Calu3 (cell line): ENCODE data around the gene TBC1D23. TPM values are rescaled to one million over a fixed set of nuclear protein-coding genes. Genes with fewer than 3 reads are reported as not detected.
"Not testable (repeated sequence)": the region's sequence is repeated elsewhere in the genome, so short reads cannot be mapped to it uniquely, and the experiment has no call there.

Experiments used
- BruUV-seq: library from RNA; stranded (reverse); fragments of 400-500 nt; replicated peaks from 2 replicates; lab custom pipeline; 2021; lab: Mats Ljungman, UMichigan
- CTCF ChIA-PET: fragments of 300-600 bp; sonication (Branson Sonifier 250); formaldehyde crosslinking; loops from one replicate; lab custom pipeline; 2022; ENCODE audit warnings: antibody characterized with exemption; lab: Charles Lee
- DNase-seq: peaks from one replicate; pipeline ENCODE4 v3.0.0; 2022
- H3K27ac Mint-ChIP-seq: one replicate; pipeline ENCODE4 v1.8.0; 2022; ENCODE audit warnings: mixed read lengths; ENCODE audit not compliant: unreplicated experiment
- H3K27me3 Mint-ChIP-seq: one replicate; pipeline ENCODE4 v1.8.0; 2022; ENCODE audit warnings: mixed read lengths; ENCODE audit not compliant: unreplicated experiment
- H3K36me3 Mint-ChIP-seq: one replicate; pipeline ENCODE4 v1.8.0; 2022; ENCODE audit warnings: mild to moderate bottlenecking, moderate library complexity, mixed read lengths; ENCODE audit not compliant: insufficient read depth, unreplicated experiment
- H3K4me1 Mint-ChIP-seq: one replicate; pipeline ENCODE4 v1.8.0; 2022; ENCODE audit warnings: mild to moderate bottlenecking, low read depth, mixed read lengths; ENCODE audit not compliant: unreplicated experiment
- H3K4me3 Mint-ChIP-seq: one replicate; pipeline ENCODE4 v1.8.0; 2022; ENCODE audit warnings: mild to moderate bottlenecking, low read depth, moderate library complexity, mixed read lengths; ENCODE audit not compliant: unreplicated experiment
- H3K9me3 Mint-ChIP-seq: one replicate; pipeline ENCODE4 v1.8.0; 2022; ENCODE audit warnings: low read depth, mixed read lengths; ENCODE audit not compliant: unreplicated experiment
- CTCF ChIP-seq: fragments of 200-600 bp; IDR thresholded peaks from one replicate; pipeline ENCODE4 v1.8.0; 2022; ENCODE audit warnings: antibody characterized with exemption; ENCODE audit not compliant: unreplicated experiment
- intact Hi-C: fragments of 100-400 bp; cut with micrococcal nuclease; formaldehyde crosslinking; loops from one replicate; pipeline ENCODE4 v1.10.0; 2022; ENCODE audit not compliant: unreplicated experiment
- total RNA-seq: library from RNA; stranded (reverse); gene quantifications from 2 replicates; pipeline ENCODE4 v1.2.3, GENCODE V29; 2022

TBC1D23 gene
- total RNA-seq, 1 experiment from 2014 or later: 26.1 TPM

- Mint-ChIP-seq H3K27ac (no peak overlapping the region), H3K27me3 (no peaks in the 10 kb centered on the region), H3K4me1 (no peaks in the 10 kb centered on the region), H3K4me3 (no peak overlapping the region), H3K36me3 (peaks cover 24% of the 10 kb centered on the region), H3K9me3 (no peaks in the 10 kb centered on the region)
- no peak for TF ChIP-seq CTCF
- CTCF ChIA-PET: no interaction called here
- BruUV-seq: no TSS peak
- intact Hi-C loops: no loop called here
- no peak for DNase-seq
Observed at GRCh38 chr3:100348727-100349126, 87.9 kb downstream of the TBC1D23 start.

- BruUV-seq, intact Hi-C loops, CTCF ChIA-PET, H3K4me3 Mint-ChIP-seq, H3K27ac Mint-ChIP-seq, H3K4me1 Mint-ChIP-seq, H3K9me3 Mint-ChIP-seq, H3K27me3 Mint-ChIP-seq, DNase-seq: not testable (repeated sequence)
- H3K36me3 Mint-ChIP-seq: peaks cover 13% of the 10 kb centered on the region
Observed at GRCh38 chr3:100351770-100352169, 91.0 kb downstream of the TBC1D23 start.

DNA sequence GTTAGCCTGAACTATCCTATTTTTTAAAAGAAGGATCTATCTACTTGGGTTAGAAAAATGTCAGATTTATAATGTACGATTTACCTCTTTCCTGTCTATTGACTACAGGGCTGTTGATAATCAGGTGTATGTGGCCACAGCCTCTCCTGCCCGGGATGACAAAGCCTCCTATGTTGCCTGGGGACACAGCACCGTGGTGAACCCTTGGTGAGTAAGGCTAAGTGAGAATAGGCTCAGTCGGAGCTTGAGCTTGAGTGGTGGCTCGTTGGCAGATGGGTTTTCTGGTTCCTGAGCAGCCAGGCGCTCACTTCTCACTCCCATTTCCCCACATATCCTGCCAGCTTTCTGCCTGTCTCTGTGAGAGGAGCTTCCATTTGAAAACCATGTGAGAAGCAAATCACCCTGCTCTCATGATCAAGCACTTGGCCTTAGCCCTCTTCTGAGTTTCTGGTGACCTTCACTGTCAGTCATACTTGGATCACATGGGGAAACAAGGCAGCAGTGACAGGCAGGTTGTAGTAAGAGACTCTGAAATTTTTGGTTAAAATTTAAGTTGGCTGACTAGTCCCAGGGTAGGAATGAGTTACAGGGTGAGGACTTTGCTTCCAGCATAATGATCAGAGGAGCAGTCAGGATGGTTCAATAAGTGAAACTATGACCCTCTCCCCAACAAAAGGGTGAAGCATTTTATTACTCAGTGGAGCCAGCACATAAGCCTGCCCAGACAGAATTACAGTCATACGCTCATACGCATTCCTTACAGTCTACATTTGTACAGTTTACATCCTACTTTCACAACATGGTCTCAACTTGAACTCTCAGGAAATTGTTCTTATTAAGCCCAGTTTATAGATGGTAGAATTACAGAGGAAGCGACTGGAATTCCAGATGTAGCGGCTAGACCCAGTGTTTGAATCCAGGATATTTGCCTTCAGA, 91.8 kb downstream of the TBC1D23 start:
- Mint-ChIP-seq H3K27ac (no peak overlapping the region), H3K9me3 (no peaks in the 10 kb centered on the region), H3K36me3 (peaks cover 9% of the 10 kb centered on the region), H3K4me3 (no peak overlapping the region), H3K4me1 (no peaks in the 10 kb centered on the region), H3K27me3 (no peaks in the 10 kb centered on the region)
- intact Hi-C loops: no loop called here
- BruUV-seq: no TSS peak
- CTCF ChIA-PET: no interaction called here
- no peak for TF ChIP-seq CTCF
- DNase-seq: no peak

DNA sequence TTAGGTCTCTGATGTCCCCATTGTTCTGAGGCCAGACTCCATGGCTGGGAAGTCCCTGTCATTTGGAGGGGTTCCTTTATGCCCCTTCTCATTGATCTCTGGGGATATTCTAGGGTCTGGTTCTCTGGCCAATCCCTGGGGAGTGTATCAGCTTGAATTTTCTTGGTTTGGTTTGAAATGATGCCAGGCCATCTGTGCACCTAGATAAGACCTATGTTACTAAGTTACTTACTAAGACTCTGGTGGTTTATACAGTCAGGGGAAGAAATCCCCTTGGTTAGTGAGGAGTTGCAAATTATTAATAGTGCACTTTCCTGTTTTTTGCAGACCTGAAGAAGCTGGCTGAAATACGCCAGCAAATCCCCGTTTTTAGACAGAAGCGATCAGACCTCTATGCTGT, 94.1 kb downstream of the TBC1D23 start:
- intact Hi-C loops: no loop called here
- Mint-ChIP-seq H3K27ac (no peak overlapping the region), H3K4me3 (no peak overlapping the region), H3K27me3 (no peaks in the 10 kb centered on the region), H3K9me3 (no peaks in the 10 kb centered on the region), H3K36me3 (peaks cover 3% of the 10 kb centered on the region), H3K4me1 (no peaks in the 10 kb centered on the region)
- CTCF ChIA-PET: no interaction called here
- no peak for TF ChIP-seq CTCF
- no peak for DNase-seq
- BruUV-seq: no TSS peak

- intact Hi-C loops: no loop called here
- no peak for TF ChIP-seq CTCF
- peaks cover 7% of the 10 kb centered on the region for H3K36me3 Mint-ChIP-seq
- no peaks in the 10 kb centered on the region for H3K27me3 Mint-ChIP-seq
- H3K9me3 Mint-ChIP-seq: no peaks in the 10 kb centered on the region
- no peak overlapping the region for H3K4me3 Mint-ChIP-seq
- CTCF ChIA-PET: no interaction called here
- DNase-seq: no peak
- no TSS peak for BruUV-seq
- H3K4me1 Mint-ChIP-seq: no peaks in the 10 kb centered on the region
- H3K27ac Mint-ChIP-seq: no peak overlapping the region
Observed at GRCh38 chr3:100358413-100358812, 97.6 kb downstream of the TBC1D23 start.
